GM12874 (cell line): ENCODE data around the gene AXIN1.

Experiments
- CTCF ChIP-seq: IDR thresholded peaks from 2 replicates; pipeline ENCODE4 v1.5.1; 2011; ENCODE audit warnings: low read depth, mild to moderate bottlenecking, control low read depth, low read length, moderate library complexity; ENCODE audit not compliant: insufficient read depth

Gene AXIN1

GRCh38 chr16:356741-357140 is 4.2 kb upstream of the AXIN1 start:
- no peak for TF ChIP-seq CTCF

- TF ChIP-seq CTCF = no peak
These were observed 2.5 kb upstream of the AXIN1 start for GRCh38 chr16:354971-355461.

- TF ChIP-seq CTCF = no peak
These were observed 1.9 kb upstream of the AXIN1 start for GRCh38 chr16:354291-354881.

- no peak for TF ChIP-seq CTCF
These were observed 1.1 kb upstream of the AXIN1 start for GRCh38 chr16:353404-354290.

- TF ChIP-seq CTCF = no peak
These were observed 561 bp downstream of the AXIN1 start for GRCh38 chr16:351804-352520.

- TF ChIP-seq CTCF = no peak
These were observed 2.3 kb downstream of the AXIN1 start for GRCh38 chr16:350203-350602.

GRCh38 chr16:349211-349610 is 3.3 kb downstream of the AXIN1 start:
- no peak for TF ChIP-seq CTCF
